GM18507 (cell line): ENCODE results near the gene RNF187.
A peak's percentile ranks its signal among the peaks of the same experiment; 100 is the strongest.
"Not testable (repeated sequence)": the region's sequence is repeated elsewhere in the genome, so short reads cannot be mapped to it uniquely, and the experiment has no call there.

Experiments used
- DNase-seq: peaks from one replicate; pipeline ENCODE4 v3.0.0; 2011; ENCODE audit warnings: low read depth; ENCODE audit not compliant: insufficient read length; ENCODE audit errors: extremely low spot score
- FAIRE-seq: peaks from 2 replicates; lab custom pipeline; 2011; peaks lifted over from hg19 to GRCh38; lab: Jason Lieb, UNC

The RNF187 gene

DNA sequence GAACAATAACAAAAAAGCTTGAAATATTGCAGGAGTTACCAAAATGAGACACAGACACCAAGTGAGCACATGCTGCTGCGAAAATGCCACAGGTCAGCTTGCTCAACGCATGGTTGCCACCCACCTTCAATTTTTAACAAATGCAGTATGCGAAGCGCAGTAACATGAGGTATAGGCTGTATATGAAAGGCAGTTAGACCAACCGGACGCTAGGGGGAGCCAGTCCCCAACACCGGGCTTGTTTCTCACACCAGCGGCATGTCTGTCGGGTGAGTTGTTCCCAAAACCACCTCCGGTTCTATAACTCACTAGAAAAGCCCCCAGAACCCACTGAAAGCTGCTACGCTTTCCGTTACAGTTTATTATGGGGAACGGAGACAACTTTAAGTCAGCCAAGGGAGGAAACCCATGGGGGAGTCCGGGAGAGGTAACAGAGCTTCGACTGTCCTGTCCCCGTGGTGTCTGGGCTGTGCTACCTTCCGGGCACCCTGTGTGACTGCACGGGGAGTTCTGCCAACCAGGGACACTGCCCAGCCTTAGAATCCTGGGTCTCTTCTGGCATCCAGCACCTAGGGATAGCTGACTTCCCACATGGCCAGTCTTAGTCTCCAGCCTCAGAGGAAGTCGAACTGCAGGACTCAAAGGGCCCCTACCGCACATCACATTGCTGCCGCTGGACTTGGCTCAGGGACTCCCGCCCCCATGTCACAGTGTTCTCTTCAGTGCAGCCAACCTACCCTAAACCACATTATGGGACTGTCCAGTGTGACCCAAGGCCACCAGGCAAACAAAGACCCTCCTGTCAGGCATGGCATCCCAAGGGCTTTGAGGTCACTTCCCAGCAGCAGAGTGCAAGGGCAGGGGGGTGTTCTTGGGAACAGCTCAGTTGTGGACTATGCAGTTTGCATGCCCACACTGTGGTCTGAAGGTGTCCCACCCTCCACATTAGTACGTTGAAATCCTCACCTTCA is 14.0 kb downstream of the RNF187 start:
- FAIRE-seq (peak; percentile 92), DNase-seq (peak; percentile 73)

GRCh38 chr1:228502522-228502921 is 15.3 kb downstream of the RNF187 start:
- no peak for FAIRE-seq
- DNase-seq = no peak

DNA sequence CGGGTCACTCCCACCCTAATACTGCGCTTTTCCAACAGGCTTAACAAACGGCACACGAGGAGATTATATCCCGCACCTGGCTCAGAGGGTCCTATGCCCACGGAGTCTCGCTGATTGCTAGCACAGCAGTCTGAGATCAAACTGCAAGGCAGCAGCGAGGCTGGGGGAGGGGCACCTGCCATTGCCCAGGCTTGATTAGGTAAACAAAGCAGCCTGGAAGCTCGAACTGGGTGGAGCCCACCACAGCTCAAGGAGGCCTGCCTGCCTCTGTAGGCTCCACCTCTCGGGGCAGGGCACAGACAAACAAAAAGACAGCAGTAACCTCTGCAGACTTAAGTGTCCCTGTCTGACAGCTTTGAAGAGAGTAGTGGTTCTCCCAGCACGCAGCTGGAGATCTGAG is 18.8 kb downstream of the RNF187 start:
- DNase-seq, FAIRE-seq: not testable (repeated sequence)

DNA sequence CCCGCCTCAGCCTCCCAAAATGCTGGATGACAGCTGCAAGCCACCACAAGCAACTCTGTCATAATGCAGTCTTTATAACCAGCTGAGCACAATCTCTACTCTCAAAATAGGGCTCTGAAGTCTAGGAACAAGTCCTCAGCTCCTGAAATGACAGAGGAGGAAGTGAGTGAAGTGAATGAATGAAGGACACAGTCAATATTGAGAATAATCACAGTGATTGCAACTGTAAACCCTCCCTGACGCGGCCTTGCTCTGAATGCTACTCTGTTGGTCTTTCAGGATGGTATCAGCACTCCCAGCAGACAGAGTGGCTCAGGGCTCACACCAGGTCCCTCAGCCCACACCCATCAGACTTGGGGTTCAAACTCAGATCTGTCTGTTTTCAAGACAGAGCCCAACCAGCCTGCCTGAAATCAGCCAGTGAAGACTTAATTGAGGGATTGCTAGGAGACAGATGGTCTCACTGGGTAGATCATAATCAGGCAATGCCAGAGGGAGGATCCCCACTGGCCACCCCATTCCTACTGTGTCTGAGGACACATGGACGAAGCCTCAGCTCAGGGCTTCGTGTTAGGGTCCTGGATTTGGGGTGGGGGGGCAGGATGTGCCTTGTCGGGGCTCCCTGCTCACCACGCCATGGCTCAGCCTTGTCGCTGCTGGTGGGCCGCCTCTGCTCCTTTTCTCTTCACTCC is 20.9 kb downstream of the RNF187 start:
- DNase-seq (no peak), FAIRE-seq (no peak)

DNA sequence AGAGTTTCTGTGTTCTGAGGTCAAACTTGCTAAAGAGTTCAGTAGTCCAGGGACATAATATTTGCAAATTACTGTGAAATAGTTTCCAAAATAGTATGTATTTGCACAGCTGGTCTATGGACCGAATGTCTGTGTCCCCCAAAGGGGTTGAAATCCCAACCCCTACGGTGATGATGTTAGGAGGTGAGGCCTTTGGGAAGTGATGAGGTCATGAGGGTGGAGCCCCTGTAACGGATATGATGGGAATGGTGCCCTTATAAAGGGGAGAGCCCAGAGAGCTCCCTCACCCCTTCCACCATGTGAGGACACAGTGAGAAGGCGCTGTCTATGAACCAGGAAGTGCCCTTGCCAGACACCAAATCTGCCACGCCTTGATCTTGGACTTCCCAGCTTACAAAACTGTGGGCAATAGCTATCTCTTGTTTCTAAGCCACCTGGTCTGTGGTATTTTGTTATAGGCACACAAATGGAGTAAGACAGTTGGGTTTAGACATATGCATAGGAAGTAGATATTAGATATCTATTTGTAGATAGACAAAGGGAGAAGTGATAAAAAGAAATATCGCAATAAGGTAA is 21.7 kb downstream of the RNF187 start:
- no peak for DNase-seq
- no peak for FAIRE-seq

- FAIRE-seq = no peak
- no peak for DNase-seq
These were observed 23.1 kb downstream of the RNF187 start for GRCh38 chr1:228510101-228510802.

GRCh38 chr1:228510803-228511413 is 23.7 kb downstream of the RNF187 start:
- DNase-seq (no peak), FAIRE-seq (no peak)

GRCh38 chr1:228511546-228512445 is 24.6 kb downstream of the RNF187 start:
- DNase-seq = no peak
- FAIRE-seq = no peak

- DNase-seq = no peak
- FAIRE-seq = no peak
These were observed 25.6 kb downstream of the RNF187 start for GRCh38 chr1:228512781-228513198.

DNA sequence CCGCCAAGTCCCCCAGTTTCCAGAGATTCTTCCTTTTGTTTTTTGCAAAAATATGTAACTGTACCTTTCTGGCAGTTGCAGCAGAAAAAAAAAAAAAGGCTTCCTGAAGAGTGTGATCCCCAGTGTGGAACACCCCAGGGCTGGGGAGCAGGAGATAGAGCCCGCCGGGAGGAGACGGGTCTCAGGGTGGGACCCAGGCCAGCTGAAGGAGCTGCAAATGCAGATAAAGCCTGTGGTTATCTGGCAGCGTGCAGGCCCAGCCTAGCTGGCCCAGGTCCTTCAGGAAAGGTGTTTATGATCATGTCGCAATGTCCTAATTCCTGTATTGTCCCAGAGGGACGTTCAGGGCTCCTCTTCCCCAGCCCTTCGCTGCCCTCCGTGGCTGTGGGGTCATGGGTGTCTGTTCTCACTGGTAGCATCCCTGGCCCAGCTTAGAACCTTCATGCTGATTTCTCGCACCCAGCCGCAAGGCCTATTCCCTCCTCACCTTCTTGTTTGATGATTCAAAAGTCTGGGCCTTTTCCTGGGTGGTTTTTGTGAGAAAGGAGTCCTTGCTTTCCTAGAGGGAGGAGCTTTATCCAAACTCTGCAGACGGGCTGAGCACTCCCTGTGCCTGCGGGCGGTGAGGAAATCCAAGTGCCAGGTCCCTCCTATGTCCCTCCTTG is 26.2 kb downstream of the RNF187 start:
- no peak for DNase-seq
- no peak for FAIRE-seq

GRCh38 chr1:228514421-228514820 is 27.2 kb downstream of the RNF187 start:
- no peak for DNase-seq
- no peak for FAIRE-seq

DNA sequence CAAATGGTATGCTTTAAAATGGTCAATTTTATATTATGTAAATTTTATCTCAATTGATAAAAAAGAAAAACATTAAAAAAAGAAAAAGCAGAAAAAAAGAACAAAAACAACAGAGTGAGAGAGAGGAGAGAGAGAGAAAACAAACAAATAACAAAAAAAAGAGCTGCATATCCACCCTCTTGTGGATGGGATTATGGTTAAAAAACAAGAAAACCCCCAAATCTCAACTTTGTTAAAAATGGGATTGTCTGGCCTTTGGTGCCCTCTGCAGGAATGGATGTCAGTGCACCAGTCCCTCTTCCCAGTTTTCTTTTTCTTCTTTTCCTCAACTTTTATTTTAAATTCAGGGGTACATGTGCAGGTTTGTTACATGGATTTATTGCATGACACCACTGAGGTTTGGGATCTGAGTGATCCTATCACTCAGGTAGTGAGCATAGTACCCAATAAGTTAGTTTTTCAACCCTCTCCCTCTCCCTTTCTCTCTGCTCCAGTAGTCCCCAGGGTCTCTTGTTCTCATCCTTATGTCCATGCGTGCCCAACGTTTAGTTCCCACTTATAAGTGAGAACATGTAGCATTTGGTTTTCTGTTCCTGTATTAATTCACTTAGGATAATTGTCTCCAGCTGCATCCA is 28.1 kb downstream of the RNF187 start:
- FAIRE-seq = peak; percentile 59

GRCh38 chr1:228517655-228518054 is 30.5 kb downstream of the RNF187 start:
- DNase-seq = no peak
- FAIRE-seq = no peak

More for the DNA sequence above, 28.1 kb downstream of the RNF187 start:
- peak; percentile 18 for DNase-seq

DNA sequence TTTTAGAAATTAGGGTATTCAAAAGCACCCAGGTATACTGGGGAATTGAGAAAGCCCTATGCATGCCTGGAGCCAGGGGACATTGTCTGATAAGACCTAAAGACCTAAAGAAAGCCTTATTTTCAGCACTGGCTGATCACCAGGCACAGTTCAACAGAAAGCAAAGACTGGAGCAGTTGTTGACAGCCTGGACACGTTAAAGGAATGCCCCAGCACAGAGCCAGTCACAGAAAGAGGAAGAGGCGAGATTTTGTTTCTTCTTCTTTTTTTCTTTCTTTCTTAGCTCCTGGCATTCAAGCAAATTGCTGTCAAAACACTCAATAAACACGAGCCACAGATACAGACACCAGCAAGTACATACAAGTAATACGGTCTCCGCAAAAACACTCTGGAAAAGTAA is 40.4 kb downstream of the RNF187 start:
- FAIRE-seq = no peak
- no peak for DNase-seq

DNA sequence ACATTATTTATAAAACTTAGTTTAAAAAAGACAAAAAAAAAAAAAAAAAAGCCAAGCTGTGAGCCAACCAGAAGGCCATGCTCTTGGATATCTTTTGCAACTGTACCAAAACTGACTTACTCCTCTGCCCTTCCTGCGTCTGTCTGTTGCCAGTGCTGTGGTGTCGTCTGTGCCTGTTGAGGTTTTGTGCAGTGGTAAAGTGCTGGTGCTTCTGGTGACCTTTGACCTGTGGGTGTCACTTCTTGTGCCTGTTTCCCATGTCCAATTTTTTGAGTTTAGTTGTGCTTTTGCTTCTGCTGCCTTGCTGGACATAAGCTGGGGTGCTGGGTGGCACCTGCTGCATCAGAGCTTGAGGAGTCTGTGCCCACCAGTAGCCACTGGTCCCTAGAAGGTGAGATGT is 41.4 kb downstream of the RNF187 start:
- FAIRE-seq (no peak), DNase-seq (no peak)

DNA sequence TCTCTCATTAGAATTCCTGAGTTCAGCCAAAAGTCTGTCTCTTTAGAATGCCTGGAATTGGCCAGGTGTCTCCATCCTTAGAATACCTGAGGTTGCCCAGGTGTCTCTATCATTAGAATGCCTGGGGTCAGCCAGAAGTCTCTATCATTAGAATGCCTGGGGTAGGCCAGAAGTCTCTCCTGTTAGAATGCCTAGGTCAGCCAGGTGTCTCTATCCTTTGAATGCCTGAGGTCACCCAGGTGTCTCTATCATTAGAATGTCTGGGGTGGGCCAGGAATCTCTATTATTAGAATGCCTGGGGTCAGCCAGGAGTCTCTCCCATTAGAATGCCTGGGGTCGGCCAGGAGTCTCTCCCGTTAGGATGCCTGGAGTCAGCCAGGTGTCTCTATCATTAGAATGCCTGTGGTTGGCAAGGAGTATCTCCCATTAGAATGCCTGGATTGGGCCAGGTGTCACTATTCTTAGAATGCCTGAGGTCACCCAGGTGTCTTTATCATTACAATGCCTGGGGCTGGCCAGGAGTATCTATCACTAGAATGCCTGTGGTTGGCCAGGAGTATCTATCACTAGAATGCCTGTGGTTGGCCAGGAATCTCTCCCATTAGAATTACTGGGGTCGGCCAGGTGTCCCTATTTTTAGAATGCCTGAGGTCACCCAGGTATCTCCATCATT is 43.0 kb downstream of the RNF187 start:
- no peak for DNase-seq
- no peak for FAIRE-seq
